GM12878 (cell line): ENCODE results near the gene SLIT1. TPM values are rescaled to one million over a fixed set of nuclear protein-coding genes. Genes with fewer than 3 reads are reported as not detected.

Experiments used
- ATAC-seq: fragments of 200-7000 bp; cut with Tn5 transposase; 3 replicates; pipeline ENCODE4 v1.9.1; 2020; ENCODE audit warnings: mild to moderate bottlenecking, moderate library complexity
- BruUV-seq: library from RNA; stranded (reverse); fragments of 400-500 nt; replicated peaks from 2 replicates; lab custom pipeline; 2021; lab: Mats Ljungman, UMichigan
- CTCF ChIA-PET: fragments of 300-600 bp; sonication (Branson Sonifier 250); formaldehyde crosslinking; extraction: SDS; loops from one replicate; lab custom pipeline; 2021; ENCODE audit warnings: inconsistent platforms; lab: Yijun Ruan, JAX
- POLR2A ChIA-PET: fragments of 350-600 bp; formaldehyde crosslinking; extraction: SDS; loops from one replicate; lab custom pipeline; 2021; ENCODE audit warnings: inconsistent platforms; lab: Charles Lee
- RAD21 ChIA-PET: fragments of 300-600 bp; sonication (Branson Sonifier 250); formaldehyde crosslinking; loops from one replicate; lab custom pipeline; 2023; ENCODE audit warnings: antibody characterized with exemption; ENCODE audit not compliant: unreplicated experiment; lab: Charles Lee
- SMC1A ChIA-PET: fragments of 300-600 bp; sonication (Branson Sonifier 250); formaldehyde crosslinking; loops from one replicate; lab custom pipeline; 2023; ENCODE audit not compliant: unreplicated experiment, uncharacterized antibody; lab: Charles Lee
- DNase-seq: peaks from one replicate; pipeline ENCODE4 v3.0.0-alpha.2; 2011; ENCODE audit warnings: low read depth, low spot score
- FAIRE-seq: peaks from 3 replicates; lab custom pipeline; 2011; peaks lifted over from hg19 to GRCh38; lab: Jason Lieb, UNC
- H2AFZ ChIP-seq: 2 replicates; pipeline ENCODE4 v1.6.0; 2011; ENCODE audit warnings: low read depth, low read length, control low read depth; ENCODE audit not compliant: control insufficient read depth
- H3K27ac ChIP-seq: 2 replicates; pipeline ENCODE4 v1.5.1; 2011; ENCODE audit warnings: control low read depth; ENCODE audit not compliant: control insufficient read depth, insufficient read depth
- H3K27me3 ChIP-seq, 2 experiments: replicated peaks in 1 of 2; 2 replicates each; pipeline versions ENCODE4 v1.6.0 to v1.6.1; 2011; ENCODE audit warnings: low read length in 1 of 2; ENCODE audit not compliant: control insufficient read depth in 2 of 2, insufficient read depth in 2 of 2
- H3K36me3 ChIP-seq, 2 experiments: 2 replicates each; pipeline ENCODE4 v1.5.1; 2011; ENCODE audit warnings: low read length in 1 of 2; ENCODE audit not compliant: control insufficient read depth in 2 of 2, insufficient read depth in 2 of 2
- H3K4me1 ChIP-seq: 2 replicates; pipeline ENCODE4 v1.6.1; 2011; ENCODE audit warnings: mild to moderate bottlenecking, low read length, moderate library complexity, mixed read lengths; ENCODE audit not compliant: control insufficient read depth, insufficient read depth
- H3K4me2 ChIP-seq: 2 replicates; pipeline ENCODE4 v1.6.0; 2011; ENCODE audit warnings: control low read depth; ENCODE audit not compliant: control insufficient read depth, insufficient read depth
- H3K4me3 ChIP-seq: fragments of 200-600 bp; sonication (generic); 2 replicates; pipeline ENCODE4 v1.5.1; 2016
- H3K79me2 ChIP-seq: 2 replicates; pipeline ENCODE4 v1.6.0; 2011; ENCODE audit warnings: low read length; ENCODE audit not compliant: control insufficient read depth, insufficient read depth
- H3K9ac ChIP-seq: 2 replicates; pipeline ENCODE4 v1.8.0; 2011; ENCODE audit warnings: low read length, control low read depth, mixed read lengths; ENCODE audit not compliant: control insufficient read depth, insufficient read depth
- H3K9me3 ChIP-seq: replicated peaks from 3 replicates; pipeline ENCODE4 v1.5.1; 2011; ENCODE audit warnings: mild to moderate bottlenecking, low read length; ENCODE audit not compliant: control insufficient read depth, insufficient read depth
- H4K20me1 ChIP-seq: 2 replicates; pipeline ENCODE4 v1.6.0; 2011; ENCODE audit not compliant: control insufficient read depth, insufficient read depth
- ATF7 ChIP-seq: fragments of 450-650 bp; IDR thresholded peaks from 2 replicates; pipeline ENCODE4 v1.6.1; 2016; ENCODE audit warnings: low read depth, mild to moderate bottlenecking
- PAX5 ChIP-seq: IDR thresholded peaks from 2 replicates; pipeline ENCODE4 v1.6.1; 2011; ENCODE audit warnings: low read depth, low read length, borderline replicate concordance
- PML ChIP-seq: IDR thresholded peaks from 2 replicates; pipeline ENCODE4 v1.6.1; 2012; ENCODE audit warnings: low read length, inconsistent platforms
- POU2F2 ChIP-seq: IDR thresholded peaks from 3 replicates; pipeline ENCODE4 v1.6.1; 2011; ENCODE audit warnings: low read depth, mild to moderate bottlenecking, low read length, borderline replicate concordance
- SP1 ChIP-seq: IDR thresholded peaks from one replicate; pipeline ENCODE4 v1.6.1; 2011; ENCODE audit warnings: low read depth, low read length
- WGBS: methylation state at CpG from one replicate; pipeline ENCODE4 v1.1.6; 2016; ENCODE audit warnings: low lambda C conversion rate; ENCODE audit not compliant: insufficient replicate concordance, insufficient coverage; ENCODE audit errors: missing lambda C conversion rate; 5-methylcytosine and 5-hydroxymethylcytosine counted together
- in situ Hi-C: fragments of 300-500 bp; cut with MboI; formaldehyde crosslinking; loops from 9 replicates; pipeline ENCODE4 v1.14.3; 2018; ENCODE audit warnings: mixed read lengths
- intact Hi-C: fragments of 100-400 bp; cut with micrococcal nuclease; formaldehyde crosslinking; loops from one replicate; pipeline ENCODE4 v1.14.2; 2022; ENCODE audit not compliant: unreplicated experiment
- polyA plus RNA-seq, 11 experiments: library from polyadenylated mRNA; depleted of rRNA in 4 of 11; unstranded in 6 of 11; stranded (reverse) in 5 of 11; fragments of >200 nt; fragmentation: Nextera tagmentation in 4 of 11; fragmentation: Illumina TruSeq in 1 of 11; extraction: Ambion mirVana in 4 of 11; extraction: Trizol in 1 of 11; gene quantifications; 1 replicate in 1 of 11; 2 replicates in 10 of 11; pipeline versions ENCODE4 v1.2.1 to v1.2.3, GENCODE V29; 2011 to 2016; ENCODE audit warnings: inconsistent platforms in 2 of 11, missing spikeins in 2 of 11, low read depth in 1 of 11
- total RNA-seq, 4 experiments: library from RNA; depleted of rRNA in 3 of 4; stranded (reverse); fragments of >200 nt in 3 of 4; fragmentation: Illumina TruSeq in 1 of 4; extraction: Trizol in 1 of 4; gene quantifications; 2 replicates each; pipeline versions ENCODE4 v1.2.1 to v1.2.3, GENCODE V29; 2013 to 2021
- TF ChIP-seq, protein P1 (sequence below): fragments of 450-650 bp; IDR thresholded peaks from 2 replicates; pipeline ENCODE4 v1.6.1; 2016; ENCODE audit warnings: mild to moderate bottlenecking
- TF ChIP-seq, protein P2 (sequence below): fragments of 450-650 bp; IDR thresholded peaks from 2 replicates; pipeline ENCODE4 v1.6.1; 2018; ENCODE audit warnings: mild to moderate bottlenecking, low read depth, moderate library complexity; ENCODE audit not compliant: partially characterized antibody

SLIT1 gene
- total and polyA plus RNA-seq, 10 of the 15 experiments (the other 5 are each of a cell fraction or from before 2014, with no cell fraction given): 0.04 to 0.19 (median 0.06) TPM; not detected in 4

DNA sequence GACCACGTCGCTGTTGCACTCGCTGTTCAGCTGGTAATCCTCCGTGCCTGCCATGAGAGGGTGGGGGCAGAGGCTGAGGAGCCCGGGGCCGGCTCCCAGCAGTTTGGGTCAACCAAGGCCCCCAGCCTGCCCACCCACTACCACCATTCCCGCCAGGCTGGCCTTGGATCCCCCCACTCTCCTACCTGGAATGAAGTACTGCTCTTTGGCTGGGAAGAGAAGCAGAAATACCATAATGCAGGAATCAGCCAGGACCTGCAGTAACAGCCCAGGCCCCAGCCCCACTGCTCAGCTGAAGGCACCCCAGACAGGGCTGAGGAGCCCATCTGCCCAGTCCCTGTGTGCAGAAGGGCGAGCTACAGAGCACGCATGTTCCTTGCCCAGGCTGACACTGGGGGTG, 138.0 kb downstream of the SLIT1 start:
- no peaks in the 10 kb centered on the region for H4K20me1 ChIP-seq
- no peak for TF ChIP-seq PAX5
- no peak for TF ChIP-seq POU2F2
- no peak for TF ChIP-seq ATF7
- FAIRE-seq: no peak
- H3K79me2 ChIP-seq: no peaks in the 10 kb centered on the region
- H3K4me2 ChIP-seq: no peak overlapping the region
- H3K9me3 ChIP-seq: no peaks in the 10 kb centered on the region; the same call in 1 of the 3 replicates
- 57% methylated on average over 9 of the region's 9 CpGs for WGBS
- intact Hi-C loops (no loop called here), in situ Hi-C loops (no loop called here)
- ChIA-PET POLR2A (no interaction called here), RAD21 (no interaction called here), CTCF (interaction anchor here (0.7 kb wide), 1 partner anchor 10 kb away, joined by 3 read pairs; no protein-coding TSS in a partner anchor), SMC1A (no interaction called here)
- no peaks in the 10 kb centered on the region for H3K36me3 ChIP-seq
- no peak overlapping the region for H3K27ac ChIP-seq
- no peak overlapping the region for H3K9ac ChIP-seq
- no peak for DNase-seq
- H3K27me3 ChIP-seq: no peaks in the 10 kb centered on the region; a peak in 1 of 4 replicates
- no peak for ATAC-seq
- peaks cover 8% of the 10 kb centered on the region for H3K4me1 ChIP-seq
- BruUV-seq: no TSS peak
- no peak overlapping the region for H3K4me3 ChIP-seq
- no peak overlapping the region for H2AFZ ChIP-seq

DNA sequence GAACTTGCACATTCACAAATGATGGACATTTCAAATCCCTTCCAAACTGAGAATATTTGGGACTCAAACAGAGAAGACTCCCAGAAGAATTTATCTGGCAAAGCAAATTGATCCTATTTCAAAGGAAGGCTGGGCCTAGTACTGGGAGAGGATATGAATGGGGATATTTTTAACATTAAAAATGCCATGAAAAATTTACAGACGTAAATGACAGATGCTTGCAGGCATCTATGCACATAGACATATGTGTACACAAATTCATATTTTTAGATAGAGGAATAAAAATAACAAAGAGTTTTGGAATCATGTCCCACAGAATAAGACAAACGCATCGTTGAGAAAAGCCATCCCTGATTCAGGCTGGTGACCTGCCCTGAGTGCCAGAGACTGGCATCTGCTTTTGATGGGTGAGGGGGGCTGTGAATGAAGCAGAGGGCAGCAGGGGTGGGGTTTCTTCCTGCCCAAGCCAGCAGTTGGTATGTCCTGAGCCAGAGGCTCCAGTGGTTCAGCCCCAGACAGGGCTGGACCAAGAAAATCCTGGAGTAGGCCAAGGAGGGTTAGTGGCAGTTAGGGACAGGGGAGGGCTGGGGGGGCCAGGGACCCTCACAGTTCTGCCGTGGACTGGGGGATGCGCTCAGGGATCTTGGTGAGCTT, 138.5 kb downstream of the SLIT1 start:
- WGBS: 49% methylated on average over 5 of the region's 5 CpGs
- ChIA-PET CTCF (no interaction called here), RAD21 (no interaction called here), POLR2A (no interaction called here), SMC1A (no interaction called here)
- Histone ChIP-seq H3K27me3 (no peaks in the 10 kb centered on the region; a peak in 1 of 4 replicates), H4K20me1 (no peaks in the 10 kb centered on the region), H3K36me3 (no peaks in the 10 kb centered on the region), H3K9ac (no peak overlapping the region), H3K79me2 (no peaks in the 10 kb centered on the region), H3K4me1 (peaks cover 8% of the 10 kb centered on the region), H3K4me2 (no peak overlapping the region), H3K4me3 (no peak overlapping the region), H3K27ac (no peak overlapping the region), H2AFZ (no peak overlapping the region), H3K9me3 (no peaks in the 10 kb centered on the region; the same call in 1 of the 3 replicates)
- no TSS peak for BruUV-seq
- in situ Hi-C loops (no loop called here), intact Hi-C loops (no loop called here)
- TF ChIP-seq, protein P1, sequence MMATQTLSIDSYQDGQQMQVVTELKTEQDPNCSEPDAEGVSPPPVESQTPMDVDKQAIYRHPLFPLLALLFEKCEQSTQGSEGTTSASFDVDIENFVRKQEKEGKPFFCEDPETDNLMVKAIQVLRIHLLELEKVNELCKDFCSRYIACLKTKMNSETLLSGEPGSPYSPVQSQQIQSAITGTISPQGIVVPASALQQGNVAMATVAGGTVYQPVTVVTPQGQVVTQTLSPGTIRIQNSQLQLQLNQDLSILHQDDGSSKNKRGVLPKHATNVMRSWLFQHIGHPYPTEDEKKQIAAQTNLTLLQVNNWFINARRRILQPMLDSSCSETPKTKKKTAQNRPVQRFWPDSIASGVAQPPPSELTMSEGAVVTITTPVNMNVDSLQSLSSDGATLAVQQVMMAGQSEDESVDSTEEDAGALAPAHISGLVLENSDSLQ: no peak
- TF ChIP-seq, protein P2, sequence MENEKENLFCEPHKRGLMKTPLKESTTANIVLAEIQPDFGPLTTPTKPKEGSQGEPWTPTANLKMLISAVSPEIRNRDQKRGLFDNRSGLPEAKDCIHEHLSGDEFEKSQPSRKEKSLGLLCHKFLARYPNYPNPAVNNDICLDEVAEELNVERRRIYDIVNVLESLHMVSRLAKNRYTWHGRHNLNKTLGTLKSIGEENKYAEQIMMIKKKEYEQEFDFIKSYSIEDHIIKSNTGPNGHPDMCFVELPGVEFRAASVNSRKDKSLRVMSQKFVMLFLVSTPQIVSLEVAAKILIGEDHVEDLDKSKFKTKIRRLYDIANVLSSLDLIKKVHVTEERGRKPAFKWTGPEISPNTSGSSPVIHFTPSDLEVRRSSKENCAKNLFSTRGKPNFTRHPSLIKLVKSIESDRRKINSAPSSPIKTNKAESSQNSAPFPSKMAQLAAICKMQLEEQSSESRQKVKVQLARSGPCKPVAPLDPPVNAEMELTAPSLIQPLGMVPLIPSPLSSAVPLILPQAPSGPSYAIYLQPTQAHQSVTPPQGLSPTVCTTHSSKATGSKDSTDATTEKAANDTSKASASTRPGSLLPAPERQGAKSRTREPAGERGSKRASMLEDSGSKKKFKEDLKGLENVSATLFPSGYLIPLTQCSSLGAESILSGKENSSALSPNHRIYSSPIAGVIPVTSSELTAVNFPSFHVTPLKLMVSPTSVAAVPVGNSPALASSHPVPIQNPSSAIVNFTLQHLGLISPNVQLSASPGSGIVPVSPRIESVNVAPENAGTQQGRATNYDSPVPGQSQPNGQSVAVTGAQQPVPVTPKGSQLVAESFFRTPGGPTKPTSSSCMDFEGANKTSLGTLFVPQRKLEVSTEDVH: no peak
- TF ChIP-seq PML (no peak), SP1 (no peak)
- DNase-seq (no peak), ATAC-seq (no peak), FAIRE-seq (no peak)
